ENCODE measurements around the gene DMPK. TPM values are rescaled to one million over a fixed set of nuclear protein-coding genes. Genes with fewer than 3 reads are reported as not detected.

The DMPK gene
- total and polyA plus RNA-seq, 9 of the 15 experiments (the other 6 are each of a cell fraction or from before 2014, with no cell fraction given), result 0.24 to 31.3 (median 7.3) TPM

DNA sequence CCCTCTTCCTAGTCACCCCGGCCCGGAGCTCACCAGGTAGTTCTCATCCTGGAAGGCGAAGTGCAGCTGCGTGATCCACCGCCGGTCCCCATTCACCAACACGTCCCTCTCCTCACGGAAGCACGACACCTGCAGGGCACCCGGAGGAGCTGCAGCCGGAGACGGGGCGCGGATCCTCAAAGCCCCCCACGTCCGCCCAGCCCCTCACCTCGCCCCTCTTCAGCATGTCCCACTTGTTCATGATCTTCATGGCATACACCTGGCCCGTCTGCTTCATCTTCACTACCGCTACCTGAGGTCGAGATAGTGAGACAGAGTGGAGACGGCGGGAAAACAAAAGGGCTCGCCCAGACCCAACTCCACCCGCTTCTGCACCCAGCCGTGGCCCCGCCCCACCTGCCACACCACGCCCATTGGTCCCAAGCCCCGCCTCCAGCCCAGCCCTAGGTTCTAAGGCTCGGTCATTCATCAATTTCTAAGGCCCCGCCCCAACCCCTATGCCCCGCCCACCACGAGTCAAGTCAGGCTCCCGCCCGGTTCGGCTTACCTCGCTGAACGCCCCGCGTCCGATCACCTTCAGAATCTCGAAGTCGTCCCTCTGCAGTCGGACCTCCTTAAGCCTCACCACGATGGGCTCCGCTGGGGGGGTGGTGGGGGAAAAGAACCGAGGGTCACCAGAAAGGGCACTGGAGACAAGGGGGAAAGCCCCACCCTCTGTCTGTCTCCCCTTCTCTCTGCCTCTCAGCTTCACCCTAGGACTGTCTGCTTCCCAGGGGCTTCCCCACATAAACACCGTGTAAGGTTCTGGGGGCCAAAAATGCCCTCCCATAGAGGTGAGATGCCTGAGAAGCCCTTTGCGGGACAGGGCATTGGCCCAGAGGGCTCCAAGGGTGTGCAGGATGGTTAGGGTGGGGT, 2.8 kb downstream of the DMPK start (continued):
- TF ChIP-seq, protein P1, sequence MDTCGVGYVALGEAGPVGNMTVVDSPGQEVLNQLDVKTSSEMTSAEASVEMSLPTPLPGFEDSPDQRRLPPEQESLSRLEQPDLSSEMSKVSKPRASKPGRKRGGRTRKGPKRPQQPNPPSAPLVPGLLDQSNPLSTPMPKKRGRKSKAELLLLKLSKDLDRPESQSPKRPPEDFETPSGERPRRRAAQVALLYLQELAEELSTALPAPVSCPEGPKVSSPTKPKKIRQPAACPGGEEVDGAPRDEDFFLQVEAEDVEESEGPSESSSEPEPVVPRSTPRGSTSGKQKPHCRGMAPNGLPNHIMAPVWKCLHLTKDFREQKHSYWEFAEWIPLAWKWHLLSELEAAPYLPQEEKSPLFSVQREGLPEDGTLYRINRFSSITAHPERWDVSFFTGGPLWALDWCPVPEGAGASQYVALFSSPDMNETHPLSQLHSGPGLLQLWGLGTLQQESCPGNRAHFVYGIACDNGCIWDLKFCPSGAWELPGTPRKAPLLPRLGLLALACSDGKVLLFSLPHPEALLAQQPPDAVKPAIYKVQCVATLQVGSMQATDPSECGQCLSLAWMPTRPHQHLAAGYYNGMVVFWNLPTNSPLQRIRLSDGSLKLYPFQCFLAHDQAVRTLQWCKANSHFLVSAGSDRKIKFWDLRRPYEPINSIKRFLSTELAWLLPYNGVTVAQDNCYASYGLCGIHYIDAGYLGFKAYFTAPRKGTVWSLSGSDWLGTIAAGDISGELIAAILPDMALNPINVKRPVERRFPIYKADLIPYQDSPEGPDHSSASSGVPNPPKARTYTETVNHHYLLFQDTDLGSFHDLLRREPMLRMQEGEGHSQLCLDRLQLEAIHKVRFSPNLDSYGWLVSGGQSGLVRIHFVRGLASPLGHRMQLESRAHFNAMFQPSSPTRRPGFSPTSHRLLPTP (IDR thresholded peaks at IDR 0.05; ENCODE audit: borderline replicate concordance, extremely low read depth, insufficient read length), result no peak
- TF ChIP-seq HMGN3 (IDR thresholded peaks at IDR 0.05; ENCODE audit: borderline replicate concordance, extremely low read depth, insufficient read length, low read depth, low read length), result peak; percentile 72
- TF ChIP-seq ZNF445 (CRISPR knock-in tag; IDR thresholded peaks at IDR 0.05; ENCODE audit: low read depth), result no peak
- TF ChIP-seq, protein P2, sequence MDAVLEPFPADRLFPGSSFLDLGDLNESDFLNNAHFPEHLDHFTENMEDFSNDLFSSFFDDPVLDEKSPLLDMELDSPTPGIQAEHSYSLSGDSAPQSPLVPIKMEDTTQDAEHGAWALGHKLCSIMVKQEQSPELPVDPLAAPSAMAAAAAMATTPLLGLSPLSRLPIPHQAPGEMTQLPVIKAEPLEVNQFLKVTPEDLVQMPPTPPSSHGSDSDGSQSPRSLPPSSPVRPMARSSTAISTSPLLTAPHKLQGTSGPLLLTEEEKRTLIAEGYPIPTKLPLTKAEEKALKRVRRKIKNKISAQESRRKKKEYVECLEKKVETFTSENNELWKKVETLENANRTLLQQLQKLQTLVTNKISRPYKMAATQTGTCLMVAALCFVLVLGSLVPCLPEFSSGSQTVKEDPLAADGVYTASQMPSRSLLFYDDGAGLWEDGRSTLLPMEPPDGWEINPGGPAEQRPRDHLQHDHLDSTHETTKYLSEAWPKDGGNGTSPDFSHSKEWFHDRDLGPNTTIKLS (IDR thresholded peaks at IDR 0.05; ENCODE audit: borderline replicate concordance, low read depth), result no peak
- TF ChIP-seq, protein P3, sequence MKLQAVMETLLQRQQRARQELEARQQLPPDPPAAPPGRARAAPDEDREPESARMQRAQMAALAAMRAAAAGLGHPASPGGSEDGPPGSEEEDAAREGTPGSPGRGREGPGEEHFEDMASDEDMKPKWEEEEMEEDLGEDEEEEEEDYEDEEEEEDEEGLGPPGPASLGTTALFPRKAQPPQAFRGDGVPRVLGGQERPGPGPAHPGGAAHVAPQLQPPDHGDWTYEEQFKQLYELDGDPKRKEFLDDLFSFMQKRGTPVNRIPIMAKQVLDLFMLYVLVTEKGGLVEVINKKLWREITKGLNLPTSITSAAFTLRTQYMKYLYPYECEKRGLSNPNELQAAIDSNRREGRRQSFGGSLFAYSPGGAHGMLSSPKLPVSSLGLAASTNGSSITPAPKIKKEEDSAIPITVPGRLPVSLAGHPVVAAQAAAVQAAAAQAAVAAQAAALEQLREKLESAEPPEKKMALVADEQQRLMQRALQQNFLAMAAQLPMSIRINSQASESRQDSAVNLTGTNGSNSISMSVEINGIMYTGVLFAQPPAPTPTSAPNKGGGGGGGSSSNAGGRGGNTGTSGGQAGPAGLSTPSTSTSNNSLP (IDR thresholded peaks at IDR 0.05; ENCODE audit: borderline replicate concordance, low read depth, low read length), result no peak
- TF ChIP-seq L3MBTL2 (IDR thresholded peaks at IDR 0.05), result peak; percentile 64
- TF ChIP-seq, protein P4, sequence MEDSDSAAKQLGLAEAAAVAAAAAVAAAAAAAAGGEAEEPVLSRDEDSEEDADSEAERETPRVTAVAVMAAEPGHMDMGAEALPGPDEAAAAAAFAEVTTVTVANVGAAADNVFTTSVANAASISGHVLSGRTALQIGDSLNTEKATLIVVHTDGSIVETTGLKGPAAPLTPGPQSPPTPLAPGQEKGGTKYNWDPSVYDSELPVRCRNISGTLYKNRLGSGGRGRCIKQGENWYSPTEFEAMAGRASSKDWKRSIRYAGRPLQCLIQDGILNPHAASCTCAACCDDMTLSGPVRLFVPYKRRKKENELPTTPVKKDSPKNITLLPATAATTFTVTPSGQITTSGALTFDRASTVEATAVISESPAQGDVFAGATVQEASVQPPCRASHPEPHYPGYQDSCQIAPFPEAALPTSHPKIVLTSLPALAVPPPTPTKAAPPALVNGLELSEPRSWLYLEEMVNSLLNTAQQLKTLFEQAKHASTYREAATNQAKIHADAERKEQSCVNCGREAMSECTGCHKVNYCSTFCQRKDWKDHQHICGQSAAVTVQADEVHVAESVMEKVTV (CRISPR knock-in tag; IDR thresholded peaks at IDR 0.05), result peak; percentile 16; the same call in 1 of the 2 replicates
- no peak for TF ChIP-seq TBL1XR1 (IDR thresholded peaks at IDR 0.05; ENCODE audit: low read length in 2 of 2)
- no peak for TF ChIP-seq NR2C2 (CRISPR knock-in tag; IDR thresholded peaks at IDR 0.05)
- TF ChIP-seq NR2C2 (tag; IDR thresholded peaks at IDR 0.05), result no peak
- TF ChIP-seq HNRNPH1 (optimal IDR thresholded peaks at IDR 0.05; ENCODE audit: low read depth, low read length), result no peak
- TF ChIP-seq, protein P5, sequence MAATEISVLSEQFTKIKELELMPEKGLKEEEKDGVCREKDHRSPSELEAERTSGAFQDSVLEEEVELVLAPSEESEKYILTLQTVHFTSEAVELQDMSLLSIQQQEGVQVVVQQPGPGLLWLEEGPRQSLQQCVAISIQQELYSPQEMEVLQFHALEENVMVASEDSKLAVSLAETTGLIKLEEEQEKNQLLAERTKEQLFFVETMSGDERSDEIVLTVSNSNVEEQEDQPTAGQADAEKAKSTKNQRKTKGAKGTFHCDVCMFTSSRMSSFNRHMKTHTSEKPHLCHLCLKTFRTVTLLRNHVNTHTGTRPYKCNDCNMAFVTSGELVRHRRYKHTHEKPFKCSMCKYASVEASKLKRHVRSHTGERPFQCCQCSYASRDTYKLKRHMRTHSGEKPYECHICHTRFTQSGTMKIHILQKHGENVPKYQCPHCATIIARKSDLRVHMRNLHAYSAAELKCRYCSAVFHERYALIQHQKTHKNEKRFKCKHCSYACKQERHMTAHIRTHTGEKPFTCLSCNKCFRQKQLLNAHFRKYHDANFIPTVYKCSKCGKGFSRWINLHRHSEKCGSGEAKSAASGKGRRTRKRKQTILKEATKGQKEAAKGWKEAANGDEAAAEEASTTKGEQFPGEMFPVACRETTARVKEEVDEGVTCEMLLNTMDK (IDR thresholded peaks at IDR 0.05; ENCODE audit: borderline replicate concordance, insufficient read depth, low read depth, low read length, poor library complexity, severe bottlenecking), result peak; percentile 82
- TF ChIP-seq GATA2 (CRISPR knock-in tag; IDR thresholded peaks at IDR 0.05), result no peak

Data from K562 (cell line).